Activated naive CD8-positive, alpha-beta T cell treated with anti-CD3 and anti-CD28 coated beads, Interleukin-2, amount 10 ng/mL, durations not matched to agents 7 days and 5 days (primary cell): ENCODE data around the gene TCERG1L. TPM values are rescaled to one million over a fixed set of nuclear protein-coding genes. Genes with fewer than 3 reads are reported as not detected.

Source experiments
- ATAC-seq: fragments of 150-1000 bp; cut with Tn5 transposase; one replicate; pipeline ENCODE4 v1.10.0; 2021; ENCODE audit warnings: low read depth, moderate library complexity
- POLR2A ChIA-PET: fragments of 350-600 bp; sonication (Branson Sonifier 250); formaldehyde crosslinking; loops from one replicate; lab custom pipeline; 2021; ENCODE audit warnings: antibody characterized with exemption; lab: Charles Lee
- DNase-seq: peaks from one replicate; pipeline ENCODE4 v3.0.0; 2021
- H3K27ac Mint-ChIP-seq: one replicate; pipeline ENCODE4 v1.8.0; 2022; ENCODE audit warnings: mild to moderate bottlenecking, mixed read lengths
- H3K27me3 Mint-ChIP-seq: one replicate; pipeline ENCODE4 v1.8.0; 2022; ENCODE audit warnings: mild to moderate bottlenecking, moderate library complexity, mixed read lengths
- H3K36me3 Mint-ChIP-seq: one replicate; pipeline ENCODE4 v1.8.0; 2021; ENCODE audit warnings: mild to moderate bottlenecking, mixed read lengths
- H3K4me1 Mint-ChIP-seq: one replicate; pipeline ENCODE4 v1.8.0; 2021; ENCODE audit warnings: mixed read lengths
- H3K4me3 Mint-ChIP-seq: one replicate; pipeline ENCODE4 v1.8.0; 2022; ENCODE audit warnings: mild to moderate bottlenecking, moderate library complexity, mixed read lengths
- H3K9me3 Mint-ChIP-seq: one replicate; pipeline ENCODE4 v1.8.0; 2021; ENCODE audit warnings: mixed read lengths
- total RNA-seq, 2 experiments: library from RNA; stranded (reverse); gene quantifications; one replicate each; pipeline ENCODE4 v1.2.3, GENCODE V29; 2021

The TCERG1L gene
- total RNA-seq, 2 experiments from 2014 or later = 0.20 to 0.36 TPM

GRCh38 chr10:131046194-131046593, 265.3 kb downstream of the TCERG1L start:
- no peak overlapping the region for H3K4me3 Mint-ChIP-seq
- H3K9me3 Mint-ChIP-seq = peaks cover 3% of the 10 kb centered on the region
- POLR2A ChIA-PET = no interaction called here
- peaks cover 1% of the 10 kb centered on the region for H3K27me3 Mint-ChIP-seq
- H3K27ac Mint-ChIP-seq = no peak overlapping the region
- H3K4me1 Mint-ChIP-seq = no peaks in the 10 kb centered on the region
- DNase-seq (no peak), ATAC-seq (no peak)
- no peaks in the 10 kb centered on the region for H3K36me3 Mint-ChIP-seq

- Mint-ChIP-seq H3K27ac (no peak overlapping the region), H3K9me3 (no peaks in the 10 kb centered on the region), H3K27me3 (peaks cover 1% of the 10 kb centered on the region), H3K36me3 (no peaks in the 10 kb centered on the region), H3K4me1 (no peaks in the 10 kb centered on the region), H3K4me3 (no peak overlapping the region)
- ATAC-seq (no peak), DNase-seq (no peak)
- POLR2A ChIA-PET = no interaction called here
Observed at GRCh38 chr10:131044379-131045111, 267.0 kb downstream of the TCERG1L start.

GRCh38 chr10:131043039-131043691, 268.4 kb downstream of the TCERG1L start:
- Mint-ChIP-seq H3K36me3 (no peaks in the 10 kb centered on the region), H3K4me1 (no peaks in the 10 kb centered on the region), H3K27me3 (peaks cover 1% of the 10 kb centered on the region), H3K4me3 (no peak overlapping the region), H3K9me3 (no peaks in the 10 kb centered on the region), H3K27ac (no peak overlapping the region)
- POLR2A ChIA-PET = no interaction called here
- DNase-seq = no peak
- ATAC-seq = peak; percentile 33
